HepG2 (cell line): ENCODE results near the gene PDCL3. TPM values are rescaled to one million over a fixed set of nuclear protein-coding genes. Genes with fewer than 3 reads are reported as not detected.

ENCODE experiments used
- ATAC-seq: fragments of 200-7000 bp; cut with Tn5 transposase; 3 replicates; pipeline ENCODE4 v1.9.1; 2020; ENCODE audit warnings: mild to moderate bottlenecking, moderate library complexity
- BruUV-seq: library from RNA; stranded (reverse); fragments of 400-500 nt; replicated peaks from 2 replicates; lab custom pipeline; 2021; lab: Mats Ljungman, UMichigan
- CTCF ChIA-PET: fragments of 300-600 bp; formaldehyde crosslinking; extraction: SDS; loops from one replicate; lab custom pipeline; 2021; ENCODE audit warnings: low total read pairs, inconsistent platforms, low intra/inter-chr PET ratio; lab: Yijun Ruan, JAX
- POLR2A ChIA-PET: fragments of 350-600 bp; sonication (Branson Sonifier 250); formaldehyde crosslinking; loops from one replicate; lab custom pipeline; 2020; ENCODE audit warnings: antibody characterized with exemption, inconsistent platforms; lab: Yijun Ruan, JAX
- DNase-seq: peaks from one replicate; pipeline ENCODE4 v3.0.0-alpha.2; 2015; ENCODE audit warnings: low spot score
- FAIRE-seq: peaks from 3 replicates; lab custom pipeline; 2011; peaks lifted over from hg19 to GRCh38; lab: Jason Lieb, UNC
- H2AFZ ChIP-seq: one replicate; pipeline ENCODE4 v1.6.1; 2011; ENCODE audit warnings: low read length, inconsistent platforms
- H3K27ac ChIP-seq: fragments of 300-600 bp; 3 replicates; pipeline ENCODE4 v1.8.0; 2011; ENCODE audit warnings: mixed run types, mild to moderate bottlenecking, mixed read lengths, low read length, inconsistent platforms; ENCODE audit not compliant: insufficient read depth; ENCODE audit errors: extremely low read length
- H3K27me3 ChIP-seq, 2 experiments: fragments of 200-600 bp in 1 of 2; 2 replicates in 1 of 2; 3 replicates in 1 of 2; pipeline versions ENCODE4 v1.6.0 to v1.8.0; 2011; ENCODE audit warnings: low read length in 2 of 2, mild to moderate bottlenecking in 2 of 2, moderate library complexity in 2 of 2, inconsistent platforms in 1 of 2; ENCODE audit not compliant: insufficient read depth in 2 of 2, control insufficient read depth in 1 of 2
- H3K36me3 ChIP-seq, 2 experiments: fragments of 200-600 bp in 1 of 2; replicated peaks in 1 of 2; 2 replicates in 1 of 2; 3 replicates in 1 of 2; pipeline versions ENCODE4 v1.5.1 to v1.8.0; 2011; ENCODE audit warnings: low read length in 2 of 2, inconsistent platforms in 1 of 2; ENCODE audit not compliant: insufficient read depth in 2 of 2, control insufficient read depth in 1 of 2
- H3K4me1 ChIP-seq: 2 replicates; pipeline ENCODE4 v1.5.1; 2012; ENCODE audit warnings: low read length, inconsistent platforms; ENCODE audit not compliant: insufficient read depth
- H3K4me2 ChIP-seq: 2 replicates; pipeline ENCODE4 v1.6.0; 2011; ENCODE audit warnings: low read depth, low read length, inconsistent platforms
- H3K4me3 ChIP-seq, 3 experiments: fragments of 200-600 bp in 1 of 3; sonication (generic), shearing (Covaris generic) in 1 of 3; replicated peaks in 1 of 3; 2 replicates each; pipeline ENCODE4 v1.5.1; 2011 to 2016; ENCODE audit warnings: low read length in 3 of 3, inconsistent platforms in 2 of 3, low read depth in 2 of 3, mild to moderate bottlenecking in 2 of 3, control low read depth in 1 of 3, mixed read lengths in 1 of 3; ENCODE audit not compliant: insufficient read depth in 1 of 3
- H3K79me2 ChIP-seq: one replicate; pipeline ENCODE4 v1.6.1; 2011; ENCODE audit warnings: low read length, inconsistent platforms; ENCODE audit not compliant: insufficient read depth
- H3K9ac ChIP-seq: 2 replicates; pipeline ENCODE4 v1.6.0; 2011; ENCODE audit warnings: mild to moderate bottlenecking, low read depth, low read length, inconsistent platforms; ENCODE audit not compliant: insufficient read depth
- H3K9me3 ChIP-seq: 2 replicates; pipeline ENCODE4 v1.5.1; 2012; ENCODE audit warnings: mild to moderate bottlenecking, low read length
- H4K20me1 ChIP-seq: 2 replicates; pipeline ENCODE4 v1.6.0; 2011; ENCODE audit warnings: inconsistent platforms, mild to moderate bottlenecking, low read length, moderate library complexity; ENCODE audit not compliant: insufficient read depth
- ARNT ChIP-seq: fragments of 450-650 bp; IDR thresholded peaks from 2 replicates; pipeline ENCODE4 v1.6.1; 2017
- DNMT3B ChIP-seq: conservative IDR thresholded peaks from 2 replicates; pipeline ENCODE4 v1.6.1; 2016; ENCODE audit warnings: missing biosample characterization, control low read depth
- ETV6 ChIP-seq: sonication (generic); formaldehyde crosslinking; conservative IDR thresholded peaks from 2 replicates; pipeline ENCODE4 v1.4.0; 2020; ENCODE audit warnings: missing genetic modification reagents
- KDM4B ChIP-seq: sonication (generic); formaldehyde crosslinking; IDR thresholded peaks from 2 replicates; pipeline ENCODE4 v1.4.0; 2020; ENCODE audit warnings: missing genetic modification reagents
- NRL ChIP-seq: sonication (generic); formaldehyde crosslinking; IDR thresholded peaks from 2 replicates; pipeline ENCODE4 v1.5.0; 2020; ENCODE audit warnings: missing genetic modification reagents, mild to moderate bottlenecking, moderate library complexity, borderline replicate concordance
- POLR2AphosphoS2 ChIP-seq: IDR thresholded peaks from 2 replicates; pipeline ENCODE4 v1.6.1; 2011; ENCODE audit warnings: low read depth, low read length, improper control_type of control experiment
- TBL1XR1 ChIP-seq: fragments of 150-350 bp; IDR thresholded peaks from 2 replicates; pipeline ENCODE4 v1.6.1; 2014; ENCODE audit warnings: borderline replicate concordance, low read length; ENCODE audit not compliant: partially characterized antibody
- TBP ChIP-seq: sonication (generic); formaldehyde crosslinking; IDR thresholded peaks from 2 replicates; pipeline ENCODE4 v1.5.0; 2020; ENCODE audit warnings: missing genetic modification reagents
- U2AF1 ChIP-seq: fragments of 200-400 bp; formaldehyde crosslinking; optimal IDR thresholded peaks from 2 replicates; pipeline ENCODE3; 2017; ENCODE audit warnings: mild to moderate bottlenecking, low read depth, low read length
- USF2 ChIP-seq, 2 experiments: sonication (generic) in 1 of 2; formaldehyde crosslinking in 1 of 2; IDR thresholded peaks; 2 replicates each; pipeline versions ENCODE4 v1.5.1 to v1.6.1; 2011 to 2020; ENCODE audit warnings: borderline replicate concordance in 1 of 2, low read depth in 1 of 2, low read length in 1 of 2, mild to moderate bottlenecking in 1 of 2, missing genetic modification reagents in 1 of 2, moderate library complexity in 1 of 2
- ZNF136 ChIP-seq: sonication (generic); formaldehyde crosslinking; IDR thresholded peaks from 2 replicates; pipeline ENCODE4 v1.8.1; 2022; ENCODE audit warnings: low read depth, mild to moderate bottlenecking, moderate library complexity, missing genetic modification reagents
- ZNF143 ChIP-seq: sonication (generic); formaldehyde crosslinking; IDR thresholded peaks from 2 replicates; pipeline ENCODE4 v1.4.0; 2020; ENCODE audit warnings: missing genetic modification reagents
- ZNF451 ChIP-seq: sonication (generic); formaldehyde crosslinking; IDR thresholded peaks from 2 replicates; pipeline ENCODE4 v1.5.0; 2020; ENCODE audit warnings: mild to moderate bottlenecking, missing genetic modification reagents
- ZNF660 ChIP-seq: sonication (generic); formaldehyde crosslinking; IDR thresholded peaks from 2 replicates; pipeline ENCODE4 v1.5.1; 2020; ENCODE audit warnings: mild to moderate bottlenecking, low read depth, missing genetic modification reagents, borderline replicate concordance
- WGBS: methylation state at CpG from one replicate; pipeline ENCODE4 v1.1.6; 2017; ENCODE audit warnings: low lambda C conversion rate; 5-methylcytosine and 5-hydroxymethylcytosine counted together
- in situ Hi-C: cut with HindIII; loops from 2 replicates; pipeline ENCODE4 v1.10.0; 2017; ENCODE audit warnings: low pct_unique_long_range_greater_than_20kb; ENCODE audit not compliant: extremely low pct_ligation_motif_present
- intact Hi-C: fragments of 100-400 bp; cut with micrococcal nuclease; formaldehyde crosslinking; loops from one replicate; pipeline ENCODE4 v1.10.0; 2022; ENCODE audit not compliant: unreplicated experiment
- polyA plus RNA-seq, 8 experiments: library from polyadenylated mRNA; depleted of rRNA in 3 of 8; stranded (reverse) in 7 of 8; unstranded in 1 of 8; fragments of >200 nt; fragmentation: Illumina TruSeq in 4 of 8; extraction: Trizol in 4 of 8; gene quantifications; 2 replicates each; pipeline versions ENCODE4 v1.2.1 to v1.2.3, GENCODE V29; 2011 to 2016; ENCODE audit warnings: low read depth in 4 of 8, missing spikeins in 1 of 8, mixed read lengths in 1 of 8; ENCODE audit not compliant: insufficient read depth in 1 of 8
- total RNA-seq, 5 experiments: library from RNA; depleted of rRNA; stranded (reverse); fragments of >200 nt; fragmentation: Illumina TruSeq; extraction: Trizol; gene quantifications; 2 replicates each; pipeline ENCODE4 v1.2.3, GENCODE V29; 2016; ENCODE audit warnings: low read depth in 1 of 5
- TF ChIP-seq, protein P1 (sequence below): sonication (generic); formaldehyde crosslinking; IDR thresholded peaks from 2 replicates; pipeline ENCODE4 v1.4.0; 2020; ENCODE audit warnings: missing genetic modification reagents, mild to moderate bottlenecking, borderline replicate concordance

The PDCL3 gene
- total and polyA plus RNA-seq, 2 of the 13 experiments (the other 11 are each of a cell fraction or from before 2014, with no cell fraction given): 14.4 to 24.4 TPM

- Histone ChIP-seq H3K9me3 (no peaks in the 10 kb centered on the region), H4K20me1 (no peaks in the 10 kb centered on the region)
- no TSS peak for BruUV-seq
- ATAC-seq: no peak
- TF ChIP-seq ZNF143 (CRISPR knock-in tag) (no peak), ZNF136 (CRISPR knock-in tag) (no peak), ZNF451 (no peak)
- TF ChIP-seq, all 625 proteins: peak for 0
- no peaks in the 10 kb centered on the region for H3K36me3 ChIP-seq
- no peak overlapping the region for H3K4me3 ChIP-seq
- H3K27me3 ChIP-seq: peaks cover 0 to 2% of the 10 kb centered on the region in 2 experiments; a peak in 2 of 5 replicates
- H3K4me2 ChIP-seq: no peak overlapping the region
- no peak overlapping the region for H2AFZ ChIP-seq
- in situ Hi-C loops: no loop called here
- intact Hi-C loops: no loop called here
- 21% methylated on average over 2 of the region's 2 CpGs for WGBS
- no peaks in the 10 kb centered on the region for H3K4me1 ChIP-seq
- DNase-seq (no peak), FAIRE-seq (no peak)
- H3K79me2 ChIP-seq: no peaks in the 10 kb centered on the region
- ChIA-PET POLR2A (no interaction called here), CTCF (no interaction called here)
- H3K27ac ChIP-seq: no peak overlapping the region
- no peak overlapping the region for H3K9ac ChIP-seq
These were observed 26.9 kb upstream of the PDCL3 start for GRCh38 chr2:100535855-100536254.

- Histone ChIP-seq H3K4me3 (no peak overlapping the region), H3K79me2 (no peaks in the 10 kb centered on the region), H3K36me3 (no peaks in the 10 kb centered on the region), H3K9ac (no peak overlapping the region), H3K4me1 (no peaks in the 10 kb centered on the region), H3K4me2 (no peak overlapping the region), H2AFZ (no peak overlapping the region), H3K9me3 (no peaks in the 10 kb centered on the region), H3K27me3 (peaks cover under 1 to 2% of the 10 kb centered on the region in 2 experiments; a peak in 2 of 5 replicates), H4K20me1 (no peaks in the 10 kb centered on the region), H3K27ac (no peak overlapping the region)
- ChIA-PET CTCF (no interaction called here), POLR2A (no interaction called here)
- 45% methylated on average over 9 of the region's 9 CpGs for WGBS
- in situ Hi-C loops (no loop called here), intact Hi-C loops (no loop called here)
- no peak for DNase-seq
- ATAC-seq: no peak
- BruUV-seq: no TSS peak
- no peak for FAIRE-seq
- TF ChIP-seq POLR2AphosphoS2 (no peak), TBP (no peak), KDM4B (CRISPR knock-in tag) (no peak), NRL (CRISPR knock-in tag) (no peak), ZNF660 (CRISPR knock-in tag) (no peak), ARNT (no peak), TBL1XR1 (no peak), USF2 (IDR thresholded peaks at IDR 0.05; ENCODE audit: low read depth, low read length) (no peak), USF2 (CRISPR knock-in tag; IDR thresholded peaks at IDR 0.05; ENCODE audit: borderline replicate concordance) (no peak), U2AF1 (no peak), ETV6 (no peak), DNMT3B (CRISPR knock-in tag) (no peak)
- TF ChIP-seq, protein P1, sequence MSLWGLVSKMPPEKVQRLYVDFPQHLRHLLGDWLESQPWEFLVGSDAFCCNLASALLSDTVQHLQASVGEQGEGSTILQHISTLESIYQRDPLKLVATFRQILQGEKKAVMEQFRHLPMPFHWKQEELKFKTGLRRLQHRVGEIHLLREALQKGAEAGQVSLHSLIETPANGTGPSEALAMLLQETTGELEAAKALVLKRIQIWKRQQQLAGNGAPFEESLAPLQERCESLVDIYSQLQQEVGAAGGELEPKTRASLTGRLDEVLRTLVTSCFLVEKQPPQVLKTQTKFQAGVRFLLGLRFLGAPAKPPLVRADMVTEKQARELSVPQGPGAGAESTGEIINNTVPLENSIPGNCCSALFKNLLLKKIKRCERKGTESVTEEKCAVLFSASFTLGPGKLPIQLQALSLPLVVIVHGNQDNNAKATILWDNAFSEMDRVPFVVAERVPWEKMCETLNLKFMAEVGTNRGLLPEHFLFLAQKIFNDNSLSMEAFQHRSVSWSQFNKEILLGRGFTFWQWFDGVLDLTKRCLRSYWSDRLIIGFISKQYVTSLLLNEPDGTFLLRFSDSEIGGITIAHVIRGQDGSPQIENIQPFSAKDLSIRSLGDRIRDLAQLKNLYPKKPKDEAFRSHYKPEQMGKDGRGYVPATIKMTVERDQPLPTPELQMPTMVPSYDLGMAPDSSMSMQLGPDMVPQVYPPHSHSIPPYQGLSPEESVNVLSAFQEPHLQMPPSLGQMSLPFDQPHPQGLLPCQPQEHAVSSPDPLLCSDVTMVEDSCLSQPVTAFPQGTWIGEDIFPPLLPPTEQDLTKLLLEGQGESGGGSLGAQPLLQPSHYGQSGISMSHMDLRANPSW (CRISPR knock-in tag): no peak
These were observed 24.9 kb upstream of the PDCL3 start for GRCh38 chr2:100537918-100538317.
